Upper lobe of left lung (tissue), 6 donors: ENCODE measurements around the gene LRRC8D. TPM values are rescaled to one million over a fixed set of nuclear protein-coding genes. Genes with fewer than 3 reads are reported as not detected.

ENCODE experiments used
- ATAC-seq, 2 donors: fragments of 200-7000 bp; cut with Tn5 transposase; one replicate each; pipeline ENCODE4 v1.9.1; 2022; ENCODE audit warnings: mild to moderate bottlenecking in 2 of 2, moderate library complexity in 2 of 2; ENCODE audit not compliant: low FRiP score in 2 of 2
- DNase-seq, 2 donors: peaks; one replicate each; pipeline ENCODE4 v3.0.0-alpha.2; 2019 to 2020
- H3K27ac ChIP-seq, 4 donors: fragments of 200-600 bp; sonication (generic); one replicate each; pipeline ENCODE4 v1.5.1; 2016 to 2019
- H3K27me3 ChIP-seq, 4 donors: fragments of 200-600 bp; sonication (generic); one replicate each; pipeline ENCODE4 v1.5.1; 2017 to 2019
- H3K36me3 ChIP-seq, 4 donors: fragments of 200-600 bp; sonication (generic); one replicate each; pipeline ENCODE4 v1.5.1; 2016 to 2019
- H3K4me1 ChIP-seq, 4 donors: fragments of 200-600 bp; sonication (generic); one replicate each; pipeline ENCODE4 v1.5.1; 2018 to 2019
- H3K4me3 ChIP-seq, 4 donors: fragments of 200-600 bp; sonication (generic); one replicate each; pipeline ENCODE4 v1.5.1; 2017 to 2019; ENCODE audit warnings: mild to moderate bottlenecking in 2 of 4, moderate library complexity in 1 of 4
- H3K9me3 ChIP-seq, 4 donors: fragments of 200-600 bp; sonication (generic); one replicate each; pipeline ENCODE4 v1.5.1; 2018 to 2019
- CTCF ChIP-seq, 6 experiments: fragments of 450-650 bp in 4 of 6; fragments of 200-600 bp in 2 of 6; sonication (generic) in 2 of 6; IDR thresholded peaks; one replicate each; pipeline ENCODE4 v1.5.1; 2016 to 2019; ENCODE audit warnings: antibody characterized with exemption in 6 of 6
- EP300 ChIP-seq, 4 donors: sonication (generic); formaldehyde crosslinking; IDR thresholded peaks; one replicate each; pipeline ENCODE4 v1.5.1; 2017; ENCODE audit warnings: antibody characterized with exemption in 4 of 4, control low read depth in 2 of 4
- POLR2A ChIP-seq, 4 donors: fragments of 450-650 bp; IDR thresholded peaks; one replicate each; pipeline ENCODE4 v1.5.1; 2016 to 2017; ENCODE audit warnings: antibody characterized with exemption in 4 of 4, mild to moderate bottlenecking in 2 of 4
- POLR2AphosphoS5 ChIP-seq, 2 donors: sonication (generic); formaldehyde crosslinking; IDR thresholded peaks; one replicate each; pipeline ENCODE4 v1.5.1; 2017; ENCODE audit warnings: antibody characterized with exemption in 2 of 2
- WGBS, 2 donors: methylation state at CpG; one replicate each; pipeline ENCODE4 v1.1.5; 2017 to 2018; 5-methylcytosine and 5-hydroxymethylcytosine counted together
- total RNA-seq, 6 donors: library from RNA; depleted of rRNA in 4 of 6; stranded (reverse); fragments of >200 nt in 4 of 6; gene quantifications; one replicate each; pipeline versions ENCODE4 v1.1.0 to v1.2.1, GENCODE V29; 2016 to 2021
- donor health status: DM: no; HTN: no; CAD: no; lungs with moderate emphysema.
- donor health status: DM: no; HTN: yes; CAD: no; lungs with severe emphysema.

Gene LRRC8D
- total RNA-seq, 6 donors from 2014 or later, result 3.7 to 24.0 (median 12.2) TPM

- DNase-seq (no peak), ATAC-seq (no peak)
- Histone ChIP-seq H3K27me3 (no peaks in the 10 kb centered on the region), H3K36me3 (no peaks in the 10 kb centered on the region), H3K27ac (no peak overlapping the region), H3K4me3 (no peak overlapping the region), H3K4me1 (no peaks in the 10 kb centered on the region), H3K9me3 (no peaks in the 10 kb centered on the region)
- TF ChIP-seq POLR2AphosphoS5 (IDR thresholded peaks at IDR 0.05) (no peak), EP300 (IDR thresholded peaks at IDR 0.05) (no peak), POLR2A (IDR thresholded peaks at IDR 0.05) (no peak), CTCF (IDR thresholded peaks at IDR 0.05) (no peak)
- WGBS, 2 donors, result 94 to 98% methylated on average over 2 of the region's 2 CpGs
Measured at GRCh38 chr1:89952605-89953130, 131.8 kb downstream of the LRRC8D start.

GRCh38 chr1:89953131-89953626, 132.3 kb downstream of the LRRC8D start:
- WGBS, 2 donors, result 32 to 70% methylated on average over 1 of the region's 1 CpG
- TF ChIP-seq POLR2AphosphoS5 (IDR thresholded peaks at IDR 0.05) (no peak), EP300 (IDR thresholded peaks at IDR 0.05) (no peak), CTCF (IDR thresholded peaks at IDR 0.05) (no peak), POLR2A (IDR thresholded peaks at IDR 0.05) (no peak)
- H3K27me3 ChIP-seq, result no peaks in the 10 kb centered on the region
- H3K9me3 ChIP-seq, result no peaks in the 10 kb centered on the region
- H3K4me3 ChIP-seq, result no peak overlapping the region
- H3K36me3 ChIP-seq, result no peaks in the 10 kb centered on the region
- peak in 1 of 2 donors; percentile 88 for ATAC-seq
- no peak overlapping the region for H3K27ac ChIP-seq
- DNase-seq, result peak in 1 of 2 donors; percentile 26
- no peaks in the 10 kb centered on the region for H3K4me1 ChIP-seq

GRCh38 chr1:89953929-89954328, 133.1 kb downstream of the LRRC8D start:
- 89 to 100% methylated on average over 1 of the region's 1 CpG for WGBS, 2 donors
- DNase-seq (no peak), ATAC-seq (no peak)
- TF ChIP-seq POLR2AphosphoS5 (IDR thresholded peaks at IDR 0.05), result no peak
- H3K4me1 ChIP-seq, result no peaks in the 10 kb centered on the region
- H3K9me3 ChIP-seq, result no peaks in the 10 kb centered on the region
- H3K4me3 ChIP-seq, result no peak overlapping the region
- H3K27ac ChIP-seq, result no peak overlapping the region
- H3K36me3 ChIP-seq, result no peaks in the 10 kb centered on the region
- no peaks in the 10 kb centered on the region for H3K27me3 ChIP-seq

GRCh38 chr1:89954401-89954800, 133.6 kb downstream of the LRRC8D start:
- Histone ChIP-seq H3K36me3 (no peaks in the 10 kb centered on the region), H3K4me3 (no peak overlapping the region), H3K4me1 (no peaks in the 10 kb centered on the region), H3K9me3 (no peaks in the 10 kb centered on the region), H3K27me3 (no peaks in the 10 kb centered on the region), H3K27ac (no peak overlapping the region)
- DNase-seq, result no peak
- ATAC-seq, result no peak
- 90 to 96% methylated on average over 1 of the region's 1 CpG for WGBS, 2 donors
- TF ChIP-seq EP300 (IDR thresholded peaks at IDR 0.05) (no peak), POLR2AphosphoS5 (IDR thresholded peaks at IDR 0.05) (no peak), POLR2A (IDR thresholded peaks at IDR 0.05) (no peak), CTCF (IDR thresholded peaks at IDR 0.05) (no peak)

GRCh38 chr1:89955311-89956205, 134.7 kb downstream of the LRRC8D start:
- Histone ChIP-seq H3K4me1 (no peaks in the 10 kb centered on the region), H3K27me3 (no peaks in the 10 kb centered on the region), H3K27ac (no peak overlapping the region), H3K9me3 (no peaks in the 10 kb centered on the region), H3K4me3 (no peak overlapping the region), H3K36me3 (no peaks in the 10 kb centered on the region)
- 94 to 98% methylated on average over 7 of the region's 7 CpGs for WGBS, 2 donors
- ATAC-seq (no peak), DNase-seq (no peak)
- TF ChIP-seq EP300 (IDR thresholded peaks at IDR 0.05) (no peak), POLR2A (IDR thresholded peaks at IDR 0.05) (no peak), CTCF (IDR thresholded peaks at IDR 0.05) (no peak), POLR2AphosphoS5 (IDR thresholded peaks at IDR 0.05) (no peak)
